GM23338 (cell line): ENCODE results near the gene GRIN2C. TPM values are rescaled to one million over a fixed set of nuclear protein-coding genes. Genes with fewer than 3 reads are reported as not detected.

ENCODE experiments used
- ATAC-seq: fragments of 200-7000 bp; cut with Tn5 transposase; 3 replicates; pipeline ENCODE4 v1.9.1; 2020
- DNase-seq: peaks from one replicate; pipeline ENCODE4 v3.0.0-alpha.2; 2015; ENCODE audit warnings: low spot score
- H2AFZ ChIP-seq: fragments of 200-600 bp; sonication (generic); 2 replicates; pipeline ENCODE4 v1.8.0; 2016; ENCODE audit warnings: antibody characterized with exemption, mild to moderate bottlenecking, moderate library complexity
- H3F3A ChIP-seq: fragments of 200-600 bp; sonication (generic); replicated peaks from 2 replicates; pipeline ENCODE4 v1.8.0; 2017; ENCODE audit warnings: antibody characterized with exemption, mixed run types, low read depth
- H3K27ac ChIP-seq: fragments of 200-600 bp; sonication (generic); 2 replicates; pipeline ENCODE4 v1.6.1; 2016; ENCODE audit warnings: low read depth
- H3K27me3 ChIP-seq: fragments of 200-600 bp; sonication (generic); 2 replicates; pipeline ENCODE4 v1.8.0; 2016; ENCODE audit warnings: mild to moderate bottlenecking, mixed run types, moderate library complexity; ENCODE audit not compliant: insufficient read depth
- H3K36me3 ChIP-seq: fragments of 200-600 bp; sonication (generic); 2 replicates; pipeline ENCODE4 v1.8.0; 2016; ENCODE audit warnings: mild to moderate bottlenecking; ENCODE audit not compliant: insufficient read depth
- H3K4me1 ChIP-seq: fragments of 200-600 bp; sonication (generic); 2 replicates; pipeline ENCODE4 v1.8.0; 2016; ENCODE audit warnings: mild to moderate bottlenecking, moderate library complexity; ENCODE audit not compliant: insufficient read depth
- H3K4me2 ChIP-seq: fragments of 200-600 bp; sonication (generic); 2 replicates; pipeline ENCODE4 v1.7.1; 2017; ENCODE audit warnings: mixed run types
- H3K4me3 ChIP-seq: fragments of 200-600 bp; sonication (generic); 2 replicates; pipeline ENCODE4 v1.6.1; 2016; ENCODE audit warnings: mixed run types
- H3K79me2 ChIP-seq: fragments of 200-600 bp; sonication (generic); replicated peaks from 2 replicates; pipeline ENCODE4 v1.8.0; 2017; ENCODE audit warnings: mild to moderate bottlenecking; ENCODE audit not compliant: insufficient read depth
- H3K9me2 ChIP-seq: fragments of 200-600 bp; sonication (generic); 2 replicates; pipeline ENCODE4 v1.8.0; 2017; ENCODE audit not compliant: insufficient read depth
- H4K20me1 ChIP-seq: fragments of 200-600 bp; sonication (generic); replicated peaks from 2 replicates; pipeline ENCODE4 v1.8.0; 2017; ENCODE audit warnings: mild to moderate bottlenecking; ENCODE audit not compliant: insufficient read depth
- H3K27ac Mint-ChIP-seq: 2 replicates; pipeline ENCODE4 v1.8.0; 2020; ENCODE audit warnings: inconsistent platforms, mild to moderate bottlenecking, moderate library complexity, mixed read lengths
- H3K27me3 Mint-ChIP-seq: 3 replicates; pipeline ENCODE4 v1.8.0; 2022; ENCODE audit warnings: low read depth, mild to moderate bottlenecking, moderate library complexity, mixed read lengths, inconsistent platforms; ENCODE audit not compliant: insufficient read depth, poor library complexity
- H3K36me3 Mint-ChIP-seq: 3 replicates; pipeline ENCODE4 v1.8.0; 2021; ENCODE audit warnings: low read depth, mild to moderate bottlenecking, inconsistent platforms, moderate library complexity, mixed read lengths
- H3K4me1 Mint-ChIP-seq: 3 replicates; pipeline ENCODE4 v1.8.0; 2020; ENCODE audit warnings: mild to moderate bottlenecking, inconsistent platforms, mixed read lengths
- H3K4me3 Mint-ChIP-seq: 3 replicates; pipeline ENCODE4 v1.8.0; 2021; ENCODE audit warnings: moderate library complexity, mild to moderate bottlenecking, inconsistent platforms, mixed read lengths
- H3K9me3 Mint-ChIP-seq: 3 replicates; pipeline ENCODE4 v1.8.0; 2020; ENCODE audit warnings: moderate library complexity, mild to moderate bottlenecking, inconsistent platforms, mixed read lengths
- NANOG ChIP-seq: IDR thresholded peaks from 2 replicates; pipeline ENCODE4 v1.6.1; 2016; ENCODE audit warnings: antibody characterized with exemption, borderline replicate concordance
- polyA plus RNA-seq: library from polyadenylated mRNA; unstranded; fragments of >200 nt; fragmentation: Nextera tagmentation; extraction: Ambion mirVana; gene quantifications from 2 replicates; pipeline ENCODE4 v1.2.1, GENCODE V29; 2016
- total RNA-seq: library from RNA; depleted of rRNA; stranded (reverse); fragments of >200 nt; shearing (Covaris generic); gene quantifications from 2 replicates; pipeline ENCODE4 v1.2.3, GENCODE V29; 2014
- TF ChIP-seq, protein P1 (sequence below): fragments of 250-450 bp; sonication (Bioruptor Pico); IDR thresholded peaks from 2 replicates; pipeline ENCODE4 v1.5.0; 2020; ENCODE audit warnings: mild to moderate bottlenecking, moderate library complexity
- TF ChIP-seq, protein P2 (sequence below): IDR thresholded peaks from one replicate; pipeline ENCODE4 v1.6.1; 2018; ENCODE audit warnings: antibody characterized with exemption; ENCODE audit not compliant: unreplicated experiment

The GRIN2C gene
- total and polyA plus RNA-seq, 2 experiments from 2014 or later = 0.10 to 0.19 TPM

DNA sequence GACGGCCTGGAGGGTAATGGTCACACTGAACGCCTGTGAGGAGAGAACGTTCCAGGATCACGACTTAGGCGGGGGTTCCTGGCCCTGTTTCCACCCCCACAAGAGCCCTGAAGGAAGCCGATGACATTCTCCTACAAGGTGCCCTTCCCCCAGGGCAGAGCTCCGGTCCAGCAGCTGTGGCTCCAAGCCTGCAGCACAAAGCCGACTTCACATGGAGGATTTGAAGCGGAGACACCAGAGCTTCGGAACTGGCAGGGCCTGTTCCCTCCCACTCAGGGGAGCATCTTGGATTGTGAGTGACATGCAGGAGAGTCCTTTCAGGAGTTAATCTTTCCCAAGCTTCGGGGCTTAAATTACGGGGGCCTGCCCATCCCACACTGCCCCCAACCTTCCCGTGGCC, 28.8 kb upstream of the GRIN2C start:
- TF ChIP-seq, protein P1, sequence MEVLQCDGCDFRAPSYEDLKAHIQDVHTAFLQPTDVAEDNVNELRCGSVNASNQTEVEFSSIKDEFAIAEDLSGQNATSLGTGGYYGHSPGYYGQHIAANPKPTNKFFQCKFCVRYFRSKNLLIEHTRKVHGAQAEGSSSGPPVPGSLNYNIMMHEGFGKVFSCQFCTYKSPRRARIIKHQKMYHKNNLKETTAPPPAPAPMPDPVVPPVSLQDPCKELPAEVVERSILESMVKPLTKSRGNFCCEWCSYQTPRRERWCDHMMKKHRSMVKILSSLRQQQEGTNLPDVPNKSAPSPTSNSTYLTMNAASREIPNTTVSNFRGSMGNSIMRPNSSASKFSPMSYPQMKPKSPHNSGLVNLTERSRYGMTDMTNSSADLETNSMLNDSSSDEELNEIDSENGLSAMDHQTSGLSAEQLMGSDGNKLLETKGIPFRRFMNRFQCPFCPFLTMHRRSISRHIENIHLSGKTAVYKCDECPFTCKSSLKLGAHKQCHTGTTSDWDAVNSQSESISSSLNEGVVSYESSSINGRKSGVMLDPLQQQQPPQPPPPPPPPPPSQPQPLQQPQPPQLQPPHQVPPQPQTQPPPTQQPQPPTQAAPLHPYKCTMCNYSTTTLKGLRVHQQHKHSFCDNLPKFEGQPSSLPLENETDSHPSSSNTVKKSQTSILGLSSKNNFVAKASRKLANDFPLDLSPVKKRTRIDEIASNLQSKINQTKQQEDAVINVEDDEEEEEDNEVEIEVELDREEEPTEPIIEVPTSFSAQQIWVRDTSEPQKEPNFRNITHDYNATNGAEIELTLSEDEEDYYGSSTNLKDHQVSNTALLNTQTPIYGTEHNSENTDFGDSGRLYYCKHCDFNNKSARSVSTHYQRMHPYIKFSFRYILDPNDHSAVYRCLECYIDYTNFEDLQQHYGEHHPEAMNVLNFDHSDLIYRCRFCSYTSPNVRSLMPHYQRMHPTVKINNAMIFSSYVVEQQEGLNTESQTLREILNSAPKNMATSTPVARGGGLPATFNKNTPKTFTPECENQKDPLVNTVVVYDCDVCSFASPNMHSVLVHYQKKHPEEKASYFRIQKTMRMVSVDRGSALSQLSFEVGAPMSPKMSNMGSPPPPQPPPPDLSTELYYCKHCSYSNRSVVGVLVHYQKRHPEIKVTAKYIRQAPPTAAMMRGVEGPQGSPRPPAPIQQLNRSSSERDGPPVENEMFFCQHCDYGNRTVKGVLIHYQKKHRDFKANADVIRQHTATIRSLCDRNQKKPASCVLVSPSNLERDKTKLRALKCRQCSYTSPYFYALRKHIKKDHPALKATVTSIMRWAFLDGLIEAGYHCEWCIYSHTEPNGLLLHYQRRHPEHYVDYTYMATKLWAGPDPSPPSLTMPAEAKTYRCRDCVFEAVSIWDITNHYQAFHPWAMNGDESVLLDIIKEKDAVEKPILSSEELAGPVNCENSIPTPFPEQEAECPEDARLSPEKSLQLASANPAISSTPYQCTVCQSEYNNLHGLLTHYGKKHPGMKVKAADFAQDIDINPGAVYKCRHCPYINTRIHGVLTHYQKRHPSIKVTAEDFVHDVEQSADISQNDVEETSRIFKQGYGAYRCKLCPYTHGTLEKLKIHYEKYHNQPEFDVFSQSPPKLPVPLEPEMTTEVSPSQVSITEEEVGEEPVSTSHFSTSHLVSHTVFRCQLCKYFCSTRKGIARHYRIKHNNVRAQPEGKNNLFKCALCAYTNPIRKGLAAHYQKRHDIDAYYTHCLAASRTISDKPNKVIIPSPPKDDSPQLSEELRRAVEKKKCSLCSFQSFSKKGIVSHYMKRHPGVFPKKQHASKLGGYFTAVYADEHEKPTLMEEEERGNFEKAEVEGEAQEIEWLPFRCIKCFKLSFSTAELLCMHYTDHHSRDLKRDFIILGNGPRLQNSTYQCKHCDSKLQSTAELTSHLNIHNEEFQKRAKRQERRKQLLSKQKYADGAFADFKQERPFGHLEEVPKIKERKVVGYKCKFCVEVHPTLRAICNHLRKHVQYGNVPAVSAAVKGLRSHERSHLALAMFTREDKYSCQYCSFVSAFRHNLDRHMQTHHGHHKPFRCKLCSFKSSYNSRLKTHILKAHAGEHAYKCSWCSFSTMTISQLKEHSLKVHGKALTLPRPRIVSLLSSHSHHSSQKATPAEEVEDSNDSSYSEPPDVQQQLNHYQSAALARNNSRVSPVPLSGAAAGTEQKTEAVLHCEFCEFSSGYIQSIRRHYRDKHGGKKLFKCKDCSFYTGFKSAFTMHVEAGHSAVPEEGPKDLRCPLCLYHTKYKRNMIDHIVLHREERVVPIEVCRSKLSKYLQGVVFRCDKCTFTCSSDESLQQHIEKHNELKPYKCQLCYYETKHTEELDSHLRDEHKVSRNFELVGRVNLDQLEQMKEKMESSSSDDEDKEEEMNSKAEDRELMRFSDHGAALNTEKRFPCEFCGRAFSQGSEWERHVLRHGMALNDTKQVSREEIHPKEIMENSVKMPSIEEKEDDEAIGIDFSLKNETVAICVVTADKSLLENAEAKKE = no peak
- TF ChIP-seq, protein P2, sequence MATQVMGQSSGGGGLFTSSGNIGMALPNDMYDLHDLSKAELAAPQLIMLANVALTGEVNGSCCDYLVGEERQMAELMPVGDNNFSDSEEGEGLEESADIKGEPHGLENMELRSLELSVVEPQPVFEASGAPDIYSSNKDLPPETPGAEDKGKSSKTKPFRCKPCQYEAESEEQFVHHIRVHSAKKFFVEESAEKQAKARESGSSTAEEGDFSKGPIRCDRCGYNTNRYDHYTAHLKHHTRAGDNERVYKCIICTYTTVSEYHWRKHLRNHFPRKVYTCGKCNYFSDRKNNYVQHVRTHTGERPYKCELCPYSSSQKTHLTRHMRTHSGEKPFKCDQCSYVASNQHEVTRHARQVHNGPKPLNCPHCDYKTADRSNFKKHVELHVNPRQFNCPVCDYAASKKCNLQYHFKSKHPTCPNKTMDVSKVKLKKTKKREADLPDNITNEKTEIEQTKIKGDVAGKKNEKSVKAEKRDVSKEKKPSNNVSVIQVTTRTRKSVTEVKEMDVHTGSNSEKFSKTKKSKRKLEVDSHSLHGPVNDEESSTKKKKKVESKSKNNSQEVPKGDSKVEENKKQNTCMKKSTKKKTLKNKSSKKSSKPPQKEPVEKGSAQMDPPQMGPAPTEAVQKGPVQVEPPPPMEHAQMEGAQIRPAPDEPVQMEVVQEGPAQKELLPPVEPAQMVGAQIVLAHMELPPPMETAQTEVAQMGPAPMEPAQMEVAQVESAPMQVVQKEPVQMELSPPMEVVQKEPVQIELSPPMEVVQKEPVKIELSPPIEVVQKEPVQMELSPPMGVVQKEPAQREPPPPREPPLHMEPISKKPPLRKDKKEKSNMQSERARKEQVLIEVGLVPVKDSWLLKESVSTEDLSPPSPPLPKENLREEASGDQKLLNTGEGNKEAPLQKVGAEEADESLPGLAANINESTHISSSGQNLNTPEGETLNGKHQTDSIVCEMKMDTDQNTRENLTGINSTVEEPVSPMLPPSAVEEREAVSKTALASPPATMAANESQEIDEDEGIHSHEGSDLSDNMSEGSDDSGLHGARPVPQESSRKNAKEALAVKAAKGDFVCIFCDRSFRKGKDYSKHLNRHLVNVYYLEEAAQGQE = no peak
- no peak for TF ChIP-seq NANOG
- Histone ChIP-seq H3K4me2 (no peak overlapping the region), H3K9me2 (no peaks in the 10 kb centered on the region), H3K4me3 (no peak overlapping the region), H3K27me3 (peaks cover 25% of the 10 kb centered on the region), H3K36me3 (no peaks in the 10 kb centered on the region), H3F3A (no peaks in the 10 kb centered on the region), H4K20me1 (no peaks in the 10 kb centered on the region), H3K27ac (no peak overlapping the region), H3K4me1 (peaks cover 3% of the 10 kb centered on the region; the same call in 1 of the 2 replicates), H2AFZ (no peak overlapping the region), H3K79me2 (no peaks in the 10 kb centered on the region)
- no peak overlapping the region for H3K4me3 Mint-ChIP-seq
- ATAC-seq (no peak; the same call in 2 of the 3 replicates), DNase-seq (no peak)
- no peak overlapping the region for H3K27ac Mint-ChIP-seq
- H3K27me3 Mint-ChIP-seq = peaks cover 32% of the 10 kb centered on the region
- H3K4me1 Mint-ChIP-seq = peaks cover 9% of the 10 kb centered on the region; the same call in 2 of the 3 replicates
- H3K36me3 Mint-ChIP-seq = no peaks in the 10 kb centered on the region
- no peaks in the 10 kb centered on the region for H3K9me3 Mint-ChIP-seq
